Measurements from ENCODE around the gene NHS. TPM values are rescaled to one million over a fixed set of nuclear protein-coding genes. Genes with fewer than 3 reads are reported as not detected.
"Not testable (repeated sequence)": the region's sequence is repeated elsewhere in the genome, so short reads cannot be mapped to it uniquely, and the experiment has no call there.

Gene NHS
- total RNA-seq, 1 donor from 2014 or later: 27.8 TPM

GRCh38 chrX:17500145-17500579, 125.2 kb downstream of the NHS start:
- H3K36me3 Mint-ChIP-seq: no peaks in the 10 kb centered on the region
- no peak overlapping the region for H3K27ac Mint-ChIP-seq
- peaks cover 44% of the 10 kb centered on the region for H3K4me1 Mint-ChIP-seq (ENCODE audit: unreplicated experiment)
- H3K9me3 Mint-ChIP-seq: peaks cover 6% of the 10 kb centered on the region
- no peak for DNase-seq (ENCODE audit: extremely low spot score, unreplicated experiment)
- H3K27me3 Mint-ChIP-seq: no peaks in the 10 kb centered on the region
- no peak overlapping the region for H3K4me3 Mint-ChIP-seq
- no peak for TF ChIP-seq CTCF (conservative IDR thresholded peaks at IDR 0.05)

GRCh38 chrX:17501746-17502145, 126.7 kb downstream of the NHS start:
- DNase-seq (ENCODE audit: extremely low spot score, unreplicated experiment): no peak
- Mint-ChIP-seq H3K4me1 (ENCODE audit: unreplicated experiment) (peaks cover 38% of the 10 kb centered on the region), H3K36me3 (no peaks in the 10 kb centered on the region), H3K27me3 (no peaks in the 10 kb centered on the region), H3K4me3 (no peak overlapping the region), H3K9me3 (peaks cover 6% of the 10 kb centered on the region), H3K27ac (no peak overlapping the region)
- no peak for TF ChIP-seq CTCF (conservative IDR thresholded peaks at IDR 0.05)

GRCh38 chrX:17506352-17506751, 131.4 kb downstream of the NHS start:
- H3K9me3 Mint-ChIP-seq; DNase-seq (ENCODE audit: extremely low spot score, unreplicated experiment); H3K4me3 Mint-ChIP-seq; H3K36me3 Mint-ChIP-seq; H3K27ac Mint-ChIP-seq; H3K27me3 Mint-ChIP-seq: not testable (repeated sequence)
- peaks cover 15% of the 10 kb centered on the region for H3K4me1 Mint-ChIP-seq (ENCODE audit: unreplicated experiment)

GRCh38 chrX:17511556-17511955, 136.6 kb downstream of the NHS start:
- H3K27ac Mint-ChIP-seq: no peak overlapping the region
- TF ChIP-seq CTCF (conservative IDR thresholded peaks at IDR 0.05): no peak
- no peak overlapping the region for H3K4me3 Mint-ChIP-seq
- no peaks in the 10 kb centered on the region for H3K27me3 Mint-ChIP-seq
- peaks cover 12% of the 10 kb centered on the region for H3K4me1 Mint-ChIP-seq (ENCODE audit: unreplicated experiment)
- DNase-seq (ENCODE audit: extremely low spot score, unreplicated experiment): no peak
- peaks cover 15% of the 10 kb centered on the region for H3K36me3 Mint-ChIP-seq
- peaks cover 6% of the 10 kb centered on the region for H3K9me3 Mint-ChIP-seq

- peaks cover 29% of the 10 kb centered on the region for H3K4me1 Mint-ChIP-seq (ENCODE audit: unreplicated experiment)
- H3K4me3 Mint-ChIP-seq: no peak overlapping the region
- H3K9me3 Mint-ChIP-seq: peaks cover 14% of the 10 kb centered on the region
- H3K27me3 Mint-ChIP-seq: no peaks in the 10 kb centered on the region
- no peak overlapping the region for H3K27ac Mint-ChIP-seq
- no peak for TF ChIP-seq CTCF (conservative IDR thresholded peaks at IDR 0.05)
- peaks cover 7% of the 10 kb centered on the region for H3K36me3 Mint-ChIP-seq
- no peak for DNase-seq (ENCODE audit: extremely low spot score, unreplicated experiment)
These were observed 144.4 kb downstream of the NHS start for GRCh38 chrX:17519358-17519757.

GRCh38 chrX:17520016-17520615, 145.1 kb downstream of the NHS start:
- Mint-ChIP-seq H3K4me1 (ENCODE audit: unreplicated experiment) (peaks cover 36% of the 10 kb centered on the region), H3K36me3 (peaks cover 7% of the 10 kb centered on the region), H3K9me3 (peaks cover 14% of the 10 kb centered on the region), H3K27ac (no peak overlapping the region), H3K4me3 (no peak overlapping the region), H3K27me3 (no peaks in the 10 kb centered on the region)
- TF ChIP-seq CTCF (conservative IDR thresholded peaks at IDR 0.05): no peak
- no peak for DNase-seq (ENCODE audit: extremely low spot score, unreplicated experiment)

All from type B pancreatic cell (in vitro differentiated cells).